Limb (tissue), 2 donors: Measurements from ENCODE around the gene NELL1.
"Not testable (repeated sequence)": the region's sequence is repeated elsewhere in the genome, so short reads cannot be mapped to it uniquely, and the experiment has no call there.

Experiments
- DNase-seq, 2 donors: peaks; one replicate each; pipeline ENCODE4 v3.0.0-alpha.2; 2016; ENCODE audit errors: extremely low spot score in 2 of 2

NELL1 gene

DNA sequence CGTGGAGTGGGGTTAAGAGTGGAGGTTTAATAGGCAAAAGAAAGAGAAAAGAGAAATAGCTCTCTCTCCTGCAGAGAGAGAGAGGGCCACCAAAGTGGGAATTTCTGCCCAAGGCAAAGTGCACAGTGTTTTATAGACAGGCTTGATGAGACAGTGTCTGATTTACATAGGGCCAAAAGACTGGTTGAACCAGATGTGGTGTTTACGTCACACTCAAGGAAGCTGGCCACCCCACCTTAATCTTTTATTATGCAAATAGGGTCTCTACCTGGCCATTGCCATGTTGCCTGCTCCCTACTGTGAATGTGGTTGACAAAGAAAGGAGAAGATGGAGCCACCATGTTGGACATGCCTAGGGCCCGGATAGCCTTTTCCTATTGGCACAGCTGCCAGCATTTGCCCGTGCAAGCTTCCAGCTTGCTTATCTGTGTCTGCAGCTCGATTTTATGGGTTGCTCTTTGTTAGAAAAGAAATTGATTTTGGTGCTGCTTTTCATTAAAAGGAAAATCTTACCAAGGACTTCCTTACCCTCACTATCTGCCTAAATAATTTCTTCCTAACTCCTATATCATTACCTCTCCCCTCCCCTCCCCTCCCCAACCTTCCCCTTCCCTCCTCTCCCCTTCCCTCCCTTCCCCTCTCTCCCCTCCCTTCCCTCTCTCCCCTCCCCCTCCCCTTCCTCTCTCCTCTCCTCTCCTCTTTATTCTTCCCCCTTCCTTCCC, 436.0 kb downstream of the NELL1 start:
- DNase-seq, result no peak

DNA sequence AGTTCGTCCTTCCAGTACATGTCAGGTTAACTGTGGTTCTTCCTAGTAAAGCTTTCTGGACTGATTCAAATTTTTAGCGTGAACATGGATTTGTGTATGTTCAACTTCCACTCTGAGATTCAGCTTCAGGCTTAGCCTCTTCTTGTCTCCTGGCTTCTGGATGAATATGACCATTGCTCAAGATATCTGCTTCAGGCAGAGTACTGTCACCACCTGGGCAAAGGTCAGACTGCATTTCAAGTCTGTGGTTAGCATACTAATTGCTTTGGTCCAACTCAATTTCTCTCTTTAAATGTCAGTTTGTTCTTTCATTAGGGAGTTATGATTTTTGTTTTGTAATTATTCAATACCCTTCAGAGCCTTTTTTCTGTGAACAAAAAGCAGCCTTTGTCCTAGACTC, 440.0 kb downstream of the NELL1 start:
- no peak for DNase-seq

DNA sequence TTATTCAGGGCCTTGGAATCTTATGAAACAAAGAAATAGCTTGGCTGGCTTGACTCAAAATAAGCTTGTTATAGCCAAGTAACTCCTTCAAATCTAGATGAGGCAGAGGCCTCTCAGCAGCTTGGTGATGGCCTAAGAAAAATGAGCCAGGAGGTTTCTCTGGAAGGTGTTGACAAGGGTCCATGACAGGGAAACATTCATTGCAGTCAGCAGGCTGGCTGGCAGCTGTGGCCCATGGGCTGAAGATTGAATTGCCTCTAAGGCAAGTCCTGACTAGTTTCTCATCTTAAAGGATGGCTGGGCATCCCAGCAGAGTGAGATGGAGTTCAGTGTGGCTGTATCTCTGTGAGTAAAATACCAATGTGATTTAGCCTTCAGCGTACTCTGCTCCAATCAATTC, 441.0 kb downstream of the NELL1 start:
- DNase-seq, result no peak

GRCh38 chr11:21113876-21114275, 444.5 kb downstream of the NELL1 start:
- DNase-seq, result no peak

DNA sequence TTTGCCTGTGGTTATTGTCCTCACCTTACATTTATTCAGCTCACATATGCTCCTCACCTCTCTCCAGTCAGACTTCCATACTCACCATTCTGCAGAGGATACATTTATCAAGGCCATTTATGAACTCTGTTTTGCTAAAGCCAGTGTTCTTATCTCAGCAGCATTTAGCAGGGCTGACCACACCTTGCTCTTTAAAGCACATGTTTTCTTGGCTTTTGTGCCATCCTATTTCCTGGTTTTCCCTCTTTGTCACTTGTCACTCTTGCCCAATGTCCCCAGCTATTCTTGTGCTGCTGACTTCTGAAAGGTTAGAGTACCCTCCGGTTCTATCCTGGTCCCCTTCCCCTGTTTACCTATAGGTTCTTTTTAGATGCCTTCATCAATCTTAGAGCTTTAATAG, 446.6 kb downstream of the NELL1 start:
- DNase-seq, result no peak

DNA sequence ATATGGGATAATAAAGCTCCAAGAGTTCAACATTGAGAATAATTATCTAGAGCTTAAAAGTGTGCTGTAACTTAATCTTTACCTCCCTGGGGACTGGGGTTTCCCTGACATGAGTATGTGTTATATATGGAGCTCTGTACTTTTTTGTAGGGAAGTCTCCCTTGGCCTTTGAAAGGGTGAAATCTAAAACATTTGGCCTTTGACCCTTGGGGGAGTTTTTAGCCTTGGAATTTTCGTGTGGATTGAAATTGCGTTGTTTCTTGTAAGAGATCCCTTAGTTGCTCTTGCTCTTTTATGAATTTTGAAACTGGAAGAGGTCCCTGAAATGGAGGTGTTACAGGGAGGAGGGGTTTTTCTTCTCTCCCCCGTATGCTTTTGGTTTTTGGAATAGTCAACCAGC, 450.0 kb downstream of the NELL1 start:
- DNase-seq, result no peak

DNA sequence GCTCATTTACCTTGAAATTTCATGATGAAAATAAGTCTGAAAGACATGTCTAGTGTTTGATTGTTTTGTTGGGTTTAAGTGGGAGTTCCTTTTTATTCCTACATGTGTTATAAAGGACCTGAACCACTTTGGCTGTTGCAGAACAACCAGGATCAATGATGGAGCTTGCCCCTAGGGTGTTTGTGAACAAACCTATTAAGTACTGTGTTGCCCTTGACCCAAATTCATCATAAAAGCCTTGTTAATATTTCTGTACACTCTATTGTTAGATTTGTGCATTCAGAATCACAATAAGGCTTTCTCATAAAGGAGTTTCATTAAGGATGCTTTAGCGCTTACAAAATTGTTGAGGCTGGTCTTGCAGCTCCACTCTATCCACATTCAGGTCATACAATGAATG, 452.6 kb downstream of the NELL1 start:
- no peak for DNase-seq

- no peak for DNase-seq
Measured at GRCh38 chr11:21122523-21122922, 453.1 kb downstream of the NELL1 start.

DNA sequence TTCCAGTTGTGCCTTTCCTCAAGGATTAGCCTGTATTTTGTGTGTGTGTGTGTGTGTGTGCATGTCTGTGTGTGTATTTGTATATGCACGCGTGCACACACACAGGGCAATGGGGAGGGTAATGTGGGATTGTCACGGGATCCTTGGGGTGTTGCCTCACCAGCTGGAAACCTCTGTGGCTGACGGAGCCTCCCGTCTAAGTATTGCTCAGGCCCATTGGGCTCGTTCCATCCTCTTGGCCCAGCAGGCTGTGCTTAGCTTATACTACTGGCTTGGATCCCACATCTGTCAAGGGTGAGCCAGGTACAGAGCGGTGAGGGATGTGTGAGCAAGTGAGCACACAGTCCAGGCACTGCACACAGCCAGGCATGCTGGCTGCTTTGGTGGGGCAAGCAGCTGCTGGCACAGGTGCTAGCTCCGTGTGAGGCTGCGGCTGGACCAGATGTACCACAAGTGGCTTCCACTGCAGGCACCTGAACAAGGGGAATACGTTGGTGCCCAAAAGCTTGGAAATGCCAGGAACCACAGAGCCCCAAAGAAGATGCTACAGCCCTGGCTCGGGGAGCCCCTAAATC, 462.8 kb downstream of the NELL1 start:
- DNase-seq, result no peak

DNA sequence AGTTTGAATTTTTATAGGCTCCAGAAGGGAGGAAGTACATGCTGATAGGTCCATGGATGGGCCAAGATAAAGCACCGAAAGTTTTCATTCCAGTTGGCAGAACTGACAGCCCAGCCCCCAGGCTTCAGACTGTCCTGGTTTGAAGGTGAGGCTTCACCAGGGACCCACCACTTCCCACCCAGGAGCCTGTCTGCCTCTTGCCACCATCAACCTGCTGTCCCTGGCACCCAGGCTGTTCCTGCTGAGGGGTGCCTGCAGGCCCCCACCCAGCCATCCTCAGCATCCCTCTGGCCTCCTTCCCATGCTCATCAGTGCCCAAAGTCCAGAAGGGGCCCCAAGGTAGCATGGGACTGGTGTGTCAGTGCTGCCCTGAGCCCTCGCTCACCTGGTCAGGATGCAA, 463.9 kb downstream of the NELL1 start:
- no peak for DNase-seq

GRCh38 chr11:21133722-21134121, 464.3 kb downstream of the NELL1 start:
- no peak for DNase-seq

DNA sequence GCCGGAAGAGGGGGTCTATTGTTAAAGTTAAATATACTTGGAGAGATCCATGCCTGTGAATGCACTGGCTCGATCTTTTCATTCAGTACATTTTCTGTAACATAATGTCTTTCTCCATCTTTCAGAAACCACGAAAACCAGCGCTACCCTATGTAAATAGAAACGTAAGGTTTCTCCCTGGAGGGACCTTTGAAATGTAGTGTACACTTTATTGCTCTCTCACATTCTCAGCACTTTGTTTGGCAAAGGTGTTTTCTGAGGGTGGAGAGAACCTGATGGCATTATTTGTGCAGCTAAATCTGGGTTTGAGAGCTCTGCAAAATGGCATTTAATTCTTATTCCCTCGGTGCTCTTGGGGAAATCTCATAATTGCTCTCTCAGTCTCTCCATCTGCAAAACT, 468.4 kb downstream of the NELL1 start:
- no peak for DNase-seq

- not testable (repeated sequence) for DNase-seq
Measured at GRCh38 chr11:21141557-21141956, 472.2 kb downstream of the NELL1 start.

GRCh38 chr11:21142007-21142406, 472.6 kb downstream of the NELL1 start:
- DNase-seq, result no peak

- DNase-seq, result no peak
Measured at GRCh38 chr11:21144531-21144930, 475.1 kb downstream of the NELL1 start.

DNA sequence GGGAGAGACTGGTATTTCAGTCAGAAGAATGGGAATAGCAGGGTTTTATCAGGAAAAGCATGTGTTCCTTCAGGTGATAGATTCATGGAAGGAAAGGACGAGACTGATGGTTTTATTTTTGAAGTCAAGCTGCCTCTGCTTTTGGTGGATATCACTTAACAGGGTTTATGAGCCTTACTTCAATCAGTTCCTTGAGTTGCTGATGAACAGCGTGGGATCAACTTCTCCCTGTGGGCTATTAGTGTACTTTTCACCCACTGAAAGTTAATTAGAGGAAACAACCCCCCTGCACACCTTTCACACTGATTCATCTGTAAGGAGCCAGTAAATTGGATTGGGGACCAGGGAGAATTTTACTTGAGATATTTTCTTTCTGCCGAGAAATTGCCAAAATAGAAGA, 479.0 kb downstream of the NELL1 start:
- DNase-seq, result no peak

DNA sequence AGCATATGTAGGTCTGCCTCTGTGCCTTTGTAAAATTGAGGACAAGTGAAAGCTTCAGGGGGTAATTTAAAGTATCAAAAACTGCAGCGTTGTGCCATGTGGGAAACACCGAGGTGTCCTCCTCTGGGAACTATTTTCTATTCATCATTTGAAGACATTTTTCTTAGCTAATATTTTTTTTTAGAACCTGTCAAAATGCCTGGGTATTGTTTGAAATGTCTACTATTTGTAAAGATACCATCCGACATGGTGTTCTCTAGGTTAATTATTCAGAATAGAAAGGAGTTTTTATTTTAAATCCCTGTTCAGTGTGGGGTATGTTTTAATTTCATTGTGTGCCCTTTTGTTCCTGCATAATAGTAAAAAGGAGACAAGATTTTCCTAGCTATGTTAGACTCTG, 490.8 kb downstream of the NELL1 start:
- no peak for DNase-seq

DNA sequence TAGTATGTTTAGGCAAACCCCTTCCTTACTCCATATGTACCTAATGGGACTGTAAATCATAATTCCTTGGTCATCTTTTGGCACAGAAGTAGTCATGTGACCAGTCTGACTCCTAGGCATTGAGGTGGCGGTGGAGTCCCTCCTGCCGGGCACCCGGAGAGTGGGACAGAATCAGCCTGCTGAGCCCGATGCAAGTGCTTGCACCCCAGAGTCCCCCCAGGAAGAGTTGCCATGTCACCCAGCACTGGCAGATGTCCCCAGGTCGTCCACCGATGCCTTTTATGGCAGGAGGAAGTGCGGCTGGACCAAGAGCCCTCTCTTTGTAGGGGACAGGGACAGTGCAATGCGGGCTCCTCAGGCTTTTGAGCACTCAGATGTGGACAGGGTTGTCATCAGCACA, 500.3 kb downstream of the NELL1 start:
- DNase-seq, result no peak

DNA sequence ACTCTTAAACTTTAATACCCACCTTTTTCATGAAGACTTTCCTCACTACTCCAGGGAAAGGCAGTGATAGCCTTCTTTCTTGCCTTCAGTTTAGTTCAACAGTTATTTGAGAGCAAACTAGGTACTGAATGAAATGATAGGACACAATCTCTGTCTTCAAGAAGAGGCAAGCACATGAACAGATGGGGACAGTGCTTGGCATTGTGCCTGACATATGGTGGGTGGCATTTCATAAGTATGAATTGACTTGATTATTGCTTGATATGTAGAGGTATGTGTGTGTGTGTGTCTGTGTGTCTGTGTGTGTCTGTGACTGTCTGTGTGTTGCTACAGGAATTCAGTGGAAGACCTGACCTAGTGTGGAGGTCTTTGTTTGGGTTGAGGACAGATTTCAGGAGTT, 504.1 kb downstream of the NELL1 start:
- no peak for DNase-seq

- no peak for DNase-seq
Measured at GRCh38 chr11:21174781-21175180, 505.4 kb downstream of the NELL1 start.

DNA sequence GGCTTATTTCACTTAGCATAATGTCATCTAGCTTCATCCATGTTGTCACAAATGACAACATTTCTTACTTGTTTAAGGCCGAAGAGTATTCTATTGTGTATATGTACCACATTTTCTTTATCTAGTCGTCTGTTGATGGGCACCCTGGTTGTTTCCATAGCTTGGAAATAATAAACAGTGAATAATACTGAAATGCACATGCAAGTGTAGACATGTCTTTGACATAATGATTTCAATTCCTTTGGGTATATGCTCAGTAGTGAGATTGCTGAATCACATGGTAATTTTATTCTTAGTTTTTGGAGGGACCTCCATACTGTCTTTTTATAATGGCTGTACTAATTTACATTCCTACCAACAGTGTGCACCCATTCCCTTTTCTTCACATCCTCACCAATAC, 508.0 kb downstream of the NELL1 start:
- DNase-seq, result no peak

DNA sequence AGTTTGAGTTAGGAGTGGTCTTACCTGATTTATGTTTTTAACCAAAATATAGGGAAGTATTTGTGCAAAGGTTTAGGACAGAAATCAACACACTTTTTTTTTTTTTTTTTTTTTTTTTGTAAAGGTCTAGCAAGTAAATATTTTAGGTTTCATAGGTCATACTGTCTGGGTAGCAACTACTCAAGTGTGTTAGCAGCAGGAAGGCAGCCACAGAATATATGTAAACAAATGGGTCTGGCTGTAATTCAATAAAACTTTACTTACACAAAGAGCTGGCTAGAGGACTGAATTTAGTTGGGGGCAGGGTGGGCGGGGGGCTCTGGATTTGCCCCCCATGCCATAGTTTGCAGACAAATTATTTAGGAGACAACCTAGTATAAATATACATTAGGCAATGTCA, 510.4 kb downstream of the NELL1 start:
- DNase-seq, result no peak

GRCh38 chr11:21180182-21180581, 510.8 kb downstream of the NELL1 start:
- DNase-seq, result no peak

GRCh38 chr11:21185959-21186358, 516.6 kb downstream of the NELL1 start:
- no peak for DNase-seq
